ENCODE data around the gene TBX2. TPM values are rescaled to one million over a fixed set of nuclear protein-coding genes. Genes with fewer than 3 reads are reported as not detected.
"Not testable (repeated sequence)": the region's sequence is repeated elsewhere in the genome, so short reads cannot be mapped to it uniquely, and the experiment has no call there.

TBX2 gene
- total RNA-seq, 1 experiment from 2014 or later, result not detected

DNA sequence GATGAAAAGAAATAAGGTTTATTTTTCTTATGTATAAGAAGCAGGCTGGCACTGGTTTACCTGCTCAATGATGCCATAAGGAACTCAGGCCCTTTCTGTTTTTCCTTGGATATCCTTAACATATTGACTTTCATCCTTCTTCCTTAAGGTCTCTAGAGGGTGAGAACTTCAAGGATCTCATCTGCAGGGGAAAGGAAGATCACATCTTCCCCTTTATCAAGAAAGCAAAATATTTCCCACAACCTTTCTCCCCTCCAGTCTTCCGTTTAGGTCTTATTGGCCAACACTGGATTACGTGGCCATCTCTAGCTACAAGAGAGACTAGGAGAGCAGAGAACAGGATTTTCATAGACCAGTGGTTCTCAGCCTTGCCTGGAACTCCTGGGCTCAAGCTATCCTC, 48.4 kb downstream of the TBX2 start:
- no peaks in the 10 kb centered on the region; a peak in 1 of 5 replicates for H3K9me3 Mint-ChIP-seq
- no CpG with 5 or more reads among the region's 2 CpGs for WGBS (ENCODE audit: extremely low coverage, insufficient read length, low lambda C conversion rate)
- no peaks in the 10 kb centered on the region for H3K36me3 Mint-ChIP-seq (ENCODE audit: insufficient read depth in 1 of 3, low read depth in 3 of 3)

GRCh38 chr17:61449140-61449539, 49.5 kb downstream of the TBX2 start:
- not testable (repeated sequence) for H2BK15ac ChIP-seq (ENCODE audit: low read depth, low read length); H3K4me3 Mint-ChIP-seq; H3K27ac Mint-ChIP-seq; H2BK120ac ChIP-seq (ENCODE audit: low read depth, low read length, poor library complexity, severe bottlenecking); H3T11ph ChIP-seq (ENCODE audit: low read length); H4K5ac ChIP-seq (ENCODE audit: insufficient read length, low read depth, low read length); DNase-seq; H3K79me2 ChIP-seq (ENCODE audit: insufficient read depth, low read length); H2BK5ac ChIP-seq (ENCODE audit: insufficient read length, low read length); H3K9ac ChIP-seq (ENCODE audit: extremely low read depth, insufficient read length, low read length); H3K4me2 ChIP-seq (ENCODE audit: insufficient read depth, insufficient read length, low read length); H3K56ac ChIP-seq (ENCODE audit: insufficient read length, low read depth, low read length); H3K23ac ChIP-seq (ENCODE audit: insufficient read length, low read depth, low read length); H3K9me3 ChIP-seq (ENCODE audit: control insufficient read depth, low read depth, low read length); H2AFZ ChIP-seq (ENCODE audit: low read length); H2BK20ac ChIP-seq (ENCODE audit: low read depth, low read length, poor library complexity, severe bottlenecking); H2AK5ac ChIP-seq (ENCODE audit: insufficient read length, low read length); H3K18ac ChIP-seq (ENCODE audit: insufficient read length, low read depth, low read length); H4K91ac ChIP-seq (ENCODE audit: insufficient read length, low read depth, low read length); H3K4ac ChIP-seq (ENCODE audit: low read depth, low read length); H4K8ac ChIP-seq (replicated peaks; ENCODE audit: insufficient read length, low read depth, low read length); H3K79me1 ChIP-seq (ENCODE audit: insufficient read depth, low read depth, low read length, poor library complexity, severe bottlenecking); H3K36me3 Mint-ChIP-seq (ENCODE audit: insufficient read depth in 1 of 3, low read depth in 3 of 3); H3K9me3 Mint-ChIP-seq; H3K14ac ChIP-seq (ENCODE audit: insufficient read depth, low read length); H3K4me1 ChIP-seq (ENCODE audit: insufficient read depth, low read length); H2BK12ac ChIP-seq (ENCODE audit: insufficient read length, low read depth, low read length); H4K20me1 ChIP-seq (ENCODE audit: control insufficient read depth, insufficient read depth, insufficient read length); H3K27ac ChIP-seq (ENCODE audit: insufficient read length, low read depth, low read length)
- WGBS (ENCODE audit: extremely low coverage, insufficient read length, low lambda C conversion rate), result no CpG with 5 or more reads among the region's 4 CpGs
- H3K27me3 Mint-ChIP-seq (ENCODE audit: low read depth), result peaks cover 93% of the 10 kb centered on the region
- Histone ChIP-seq H3K23me2 (ENCODE audit: insufficient read length, low read depth, low read length, poor library complexity, severe bottlenecking) (peaks cover 13% of the 10 kb centered on the region), H3K27me3 (ENCODE audit: insufficient read depth, low read length) (peaks cover 38% of the 10 kb centered on the region)
- peaks cover 28 to 36% of the 10 kb centered on the region in 2 experiments for H3K4me1 Mint-ChIP-seq

More for the DNA sequence above, 48.4 kb downstream of the TBX2 start:
- no peak overlapping the region for H3K9ac ChIP-seq (ENCODE audit: extremely low read depth, insufficient read length, low read length)
- H3K4me3 Mint-ChIP-seq, result no peak overlapping the region
- H3K4ac ChIP-seq (ENCODE audit: low read depth, low read length), result no peak overlapping the region
- peaks cover 13% of the 10 kb centered on the region for H3K23me2 ChIP-seq (ENCODE audit: insufficient read length, low read depth, low read length, poor library complexity, severe bottlenecking)
- no peak overlapping the region for H2AFZ ChIP-seq (ENCODE audit: low read length)
- no peak overlapping the region for H3T11ph ChIP-seq (ENCODE audit: low read length)
- no peak overlapping the region for H4K91ac ChIP-seq (ENCODE audit: insufficient read length, low read depth, low read length)
- H3K4me1 ChIP-seq (ENCODE audit: insufficient read depth, low read length), result no peaks in the 10 kb centered on the region
- H3K27ac ChIP-seq (ENCODE audit: insufficient read length, low read depth, low read length), result no peak overlapping the region
- H3K27ac Mint-ChIP-seq, result no peak overlapping the region
- H3K56ac ChIP-seq (ENCODE audit: insufficient read length, low read depth, low read length), result no peak overlapping the region
- no peak overlapping the region for H2BK12ac ChIP-seq (ENCODE audit: insufficient read length, low read depth, low read length)
- no peak overlapping the region for H2BK15ac ChIP-seq (ENCODE audit: low read depth, low read length)
- no peak overlapping the region for H3K4me2 ChIP-seq (ENCODE audit: insufficient read depth, insufficient read length, low read length)
- H2BK120ac ChIP-seq (ENCODE audit: low read depth, low read length, poor library complexity, severe bottlenecking), result no peak overlapping the region
- no peak overlapping the region for H2BK20ac ChIP-seq (ENCODE audit: low read depth, low read length, poor library complexity, severe bottlenecking)
- peaks cover 27 to 38% of the 10 kb centered on the region in 2 experiments for H3K4me1 Mint-ChIP-seq
- no peak for DNase-seq
- no peak overlapping the region for H4K5ac ChIP-seq (ENCODE audit: insufficient read length, low read depth, low read length)
- H3K18ac ChIP-seq (ENCODE audit: insufficient read length, low read depth, low read length), result no peak overlapping the region
- peaks cover 30% of the 10 kb centered on the region for H3K27me3 ChIP-seq (ENCODE audit: insufficient read depth, low read length)
- no peak overlapping the region for H2BK5ac ChIP-seq (ENCODE audit: insufficient read length, low read length)
- H4K8ac ChIP-seq (replicated peaks; ENCODE audit: insufficient read length, low read depth, low read length), result no peak overlapping the region
- no peaks in the 10 kb centered on the region for H3K79me1 ChIP-seq (ENCODE audit: insufficient read depth, low read depth, low read length, poor library complexity, severe bottlenecking)
- TF ChIP-seq, protein P1, sequence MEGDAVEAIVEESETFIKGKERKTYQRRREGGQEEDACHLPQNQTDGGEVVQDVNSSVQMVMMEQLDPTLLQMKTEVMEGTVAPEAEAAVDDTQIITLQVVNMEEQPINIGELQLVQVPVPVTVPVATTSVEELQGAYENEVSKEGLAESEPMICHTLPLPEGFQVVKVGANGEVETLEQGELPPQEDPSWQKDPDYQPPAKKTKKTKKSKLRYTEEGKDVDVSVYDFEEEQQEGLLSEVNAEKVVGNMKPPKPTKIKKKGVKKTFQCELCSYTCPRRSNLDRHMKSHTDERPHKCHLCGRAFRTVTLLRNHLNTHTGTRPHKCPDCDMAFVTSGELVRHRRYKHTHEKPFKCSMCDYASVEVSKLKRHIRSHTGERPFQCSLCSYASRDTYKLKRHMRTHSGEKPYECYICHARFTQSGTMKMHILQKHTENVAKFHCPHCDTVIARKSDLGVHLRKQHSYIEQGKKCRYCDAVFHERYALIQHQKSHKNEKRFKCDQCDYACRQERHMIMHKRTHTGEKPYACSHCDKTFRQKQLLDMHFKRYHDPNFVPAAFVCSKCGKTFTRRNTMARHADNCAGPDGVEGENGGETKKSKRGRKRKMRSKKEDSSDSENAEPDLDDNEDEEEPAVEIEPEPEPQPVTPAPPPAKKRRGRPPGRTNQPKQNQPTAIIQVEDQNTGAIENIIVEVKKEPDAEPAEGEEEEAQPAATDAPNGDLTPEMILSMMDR (conservative IDR thresholded peaks at IDR 0.05), result no peak
- no peaks in the 10 kb centered on the region for H3K9me3 ChIP-seq (ENCODE audit: control insufficient read depth, low read depth, low read length)
- H3K14ac ChIP-seq (ENCODE audit: insufficient read depth, low read length), result no peak overlapping the region
- H3K23ac ChIP-seq (ENCODE audit: insufficient read length, low read depth, low read length), result no peak overlapping the region
- peaks cover 87% of the 10 kb centered on the region for H3K27me3 Mint-ChIP-seq (ENCODE audit: low read depth)
- no peak overlapping the region for H2AK5ac ChIP-seq (ENCODE audit: insufficient read length, low read length)
- no peaks in the 10 kb centered on the region for H4K20me1 ChIP-seq (ENCODE audit: control insufficient read depth, insufficient read depth, insufficient read length)
- no peaks in the 10 kb centered on the region for H3K79me2 ChIP-seq (ENCODE audit: insufficient read depth, low read length)

All from H9 (cell line).